Measurements from ENCODE around the gene PLET1.

Gene PLET1, protein sequence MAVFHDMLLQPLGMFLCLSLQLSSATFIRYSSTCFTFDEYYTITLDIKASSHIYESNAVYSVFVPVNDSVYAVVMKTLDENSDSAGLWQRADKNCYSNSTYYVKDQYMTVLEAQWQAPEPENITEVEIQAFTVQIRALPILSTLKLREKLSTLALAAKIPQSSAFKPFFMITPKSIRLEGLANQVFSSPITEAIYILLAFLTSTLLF

DNA sequence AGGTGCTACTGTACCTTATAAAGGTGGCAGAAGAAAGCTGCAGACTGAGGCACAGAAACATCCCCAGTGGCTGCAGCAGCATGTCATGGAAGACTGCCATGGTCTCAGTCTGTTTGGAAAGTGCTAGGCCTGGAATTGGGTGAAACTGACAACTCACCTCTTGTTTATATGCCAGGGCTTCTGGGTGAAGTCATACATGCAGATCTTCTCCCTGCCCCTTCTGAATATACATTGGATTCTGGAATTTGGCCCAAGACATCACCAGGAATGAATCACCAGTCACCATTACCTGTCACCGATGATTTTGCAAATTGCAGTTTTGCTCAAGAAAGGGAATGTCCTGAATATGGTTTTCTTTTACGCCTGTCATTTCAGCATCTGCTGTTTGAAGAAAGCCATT, at the start of gene PLET1:
Gene PLET1 (minus strand): TSS at position 371 of the 400 bp plus-strand sequence. CDS start 271 bp downstream, at position 100.
- no peak for DNase-seq (ENCODE audit: low read depth in 2 of 3, low spot score in 2 of 3)

- no peak for DNase-seq (ENCODE audit: low read depth in 2 of 3, low spot score in 2 of 3)
These were observed 49.8 kb upstream of the PLET1 start for GRCh38 chr11:112310419-112310818.

DNA sequence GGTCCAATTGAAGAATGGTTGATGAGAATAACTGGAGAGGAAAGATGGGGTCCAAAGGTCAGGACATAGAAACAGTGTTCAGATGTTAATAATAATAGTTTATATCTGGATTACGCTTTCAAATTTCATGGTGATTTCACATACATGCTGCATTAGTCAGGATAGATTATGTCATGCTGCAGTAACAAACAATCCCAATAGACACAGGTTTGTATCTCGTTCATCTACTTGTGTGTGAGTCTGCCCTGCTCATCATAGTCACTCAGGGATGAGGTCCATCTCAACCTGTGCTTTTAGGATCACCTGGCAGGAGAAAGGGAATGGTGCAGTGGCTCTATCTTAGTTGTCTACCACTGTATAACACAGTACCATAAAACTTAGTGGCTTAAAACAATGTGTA, 48.0 kb upstream of the PLET1 start:
- no peak for DNase-seq (ENCODE audit: low read depth in 2 of 3, low spot score in 2 of 3)

DNA sequence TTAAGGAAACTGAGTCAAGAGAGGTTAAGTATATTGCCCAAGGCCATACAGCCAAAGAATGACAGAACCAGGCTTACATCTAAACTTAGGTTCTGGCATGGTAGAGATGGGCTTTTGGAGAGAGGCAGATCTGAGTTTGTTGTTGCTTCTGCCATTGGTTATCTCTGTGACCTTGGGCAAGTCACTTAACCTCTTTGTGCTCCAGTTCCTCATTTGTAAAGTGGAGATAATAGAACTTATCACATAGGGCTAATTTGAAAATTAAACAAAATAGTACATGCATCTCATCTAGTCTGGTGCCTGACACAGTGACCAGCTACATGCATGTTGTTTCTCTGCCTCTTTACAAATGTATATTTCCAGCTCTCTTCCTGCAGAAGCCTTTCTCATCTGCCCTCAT, 47.0 kb upstream of the PLET1 start:
- no peak for DNase-seq (ENCODE audit: low read depth in 2 of 3, low spot score in 2 of 3)

DNA sequence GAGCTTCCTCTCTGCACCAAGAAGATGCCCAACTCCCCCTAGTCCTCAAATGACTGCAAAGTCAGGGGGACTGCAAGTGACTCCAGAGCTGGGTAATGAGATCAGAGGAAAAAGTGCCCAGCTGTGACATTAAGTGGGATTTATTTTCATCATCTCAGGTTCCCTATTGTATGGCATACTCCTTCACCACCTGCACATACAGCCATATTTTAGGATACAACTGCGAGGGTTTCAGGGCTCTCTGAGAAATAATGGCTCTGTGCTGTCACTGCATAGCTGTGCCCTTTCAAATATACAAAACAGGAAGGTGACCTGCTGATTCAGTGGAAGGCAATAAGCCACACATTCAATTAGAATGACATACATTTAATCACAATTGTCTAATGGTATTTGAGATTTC, 45.6 kb upstream of the PLET1 start:
- DNase-seq (ENCODE audit: low read depth in 2 of 3, low spot score in 2 of 3) = no peak

DNA sequence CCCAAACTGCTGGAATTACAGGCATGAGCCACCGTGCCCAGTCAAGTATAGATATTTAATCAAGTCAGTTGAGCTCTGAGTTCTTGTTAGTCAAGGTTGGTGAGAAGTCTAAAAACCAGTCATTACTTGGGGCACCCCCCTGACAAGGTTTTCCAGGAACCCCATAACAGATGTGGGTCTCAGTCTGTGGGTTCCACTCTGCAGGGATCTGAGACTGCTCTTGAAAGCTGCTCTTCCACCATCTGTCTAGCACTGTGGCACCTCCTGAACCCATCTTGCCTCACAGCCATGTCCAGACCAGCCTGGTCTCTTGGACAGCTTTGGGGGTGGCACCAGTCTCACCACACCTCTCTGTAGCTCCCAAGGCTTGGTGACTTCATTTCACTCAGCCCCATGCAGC, 44.3 kb upstream of the PLET1 start:
- DNase-seq (ENCODE audit: low read depth in 2 of 3, low spot score in 2 of 3) = no peak

GRCh38 chr11:112303616-112304015, 43.0 kb upstream of the PLET1 start:
- DNase-seq (ENCODE audit: low read depth in 2 of 3, low spot score in 2 of 3) = no peak

- no peak for DNase-seq (ENCODE audit: low read depth in 2 of 3, low spot score in 2 of 3)
These were observed 41.7 kb upstream of the PLET1 start for GRCh38 chr11:112302226-112302868.

DNA sequence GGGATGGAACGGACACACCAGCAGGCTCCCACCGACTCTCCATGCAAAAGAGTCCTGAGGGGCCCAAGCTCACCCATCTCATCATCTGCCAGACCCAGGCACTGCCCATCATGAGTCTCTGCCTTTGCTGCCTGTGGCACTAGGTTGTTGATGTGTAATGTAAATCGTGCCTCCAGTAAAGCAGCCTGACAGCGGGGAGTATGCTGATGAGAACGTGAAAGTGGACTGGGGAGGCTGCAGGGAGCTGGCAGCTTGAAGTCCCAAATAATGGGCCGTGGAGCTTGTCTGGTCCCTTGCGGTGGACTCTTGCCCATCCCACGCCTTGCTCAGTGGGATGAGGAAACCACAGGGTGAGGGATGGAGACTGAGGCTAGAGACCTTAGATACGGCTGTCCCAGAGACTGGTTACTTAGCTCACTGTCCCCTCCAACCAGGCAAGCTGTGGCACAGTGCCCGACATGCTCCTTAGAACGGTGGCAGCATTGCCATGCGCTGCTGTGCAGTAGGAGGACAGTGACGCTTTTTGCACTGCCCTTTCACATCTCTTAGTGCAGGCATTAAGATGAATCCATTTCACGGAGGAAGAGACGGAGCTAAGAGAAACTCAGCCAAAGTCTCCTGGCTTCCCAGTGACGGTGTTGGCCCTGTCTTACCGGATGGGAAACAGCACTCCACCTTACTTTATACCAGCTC, 39.6 kb upstream of the PLET1 start:
- no peak for DNase-seq (ENCODE audit: low read depth in 2 of 3, low spot score in 2 of 3)

GRCh38 chr11:112298535-112298934, 37.9 kb upstream of the PLET1 start:
- no peak for DNase-seq (ENCODE audit: low read depth in 2 of 3, low spot score in 2 of 3)

- no peak for DNase-seq (ENCODE audit: low read depth in 2 of 3, low spot score in 2 of 3)
These were observed 36.7 kb upstream of the PLET1 start for GRCh38 chr11:112297248-112297866.

DNA sequence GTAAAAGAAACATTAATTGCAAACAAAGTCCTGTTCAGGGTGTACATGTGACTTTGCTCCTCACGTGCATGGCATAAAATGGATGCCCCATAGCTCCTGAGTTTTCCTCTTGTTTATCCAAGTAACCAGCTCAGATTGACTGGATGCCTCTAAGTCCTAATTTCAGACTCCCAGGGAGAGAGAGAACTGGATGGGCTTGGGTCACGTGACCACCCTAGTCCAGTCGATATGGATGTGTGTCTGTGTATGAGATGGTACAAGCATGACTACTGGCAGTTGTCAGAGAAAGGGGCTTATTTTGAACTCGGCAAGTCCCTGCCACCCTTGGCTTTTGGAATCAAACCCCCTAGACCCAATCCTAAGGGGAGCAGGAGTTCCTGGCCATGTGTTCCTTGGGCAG, 35.4 kb upstream of the PLET1 start:
- DNase-seq (ENCODE audit: low read depth in 2 of 3, low spot score in 2 of 3) = no peak

- no peak for DNase-seq (ENCODE audit: low read depth in 2 of 3, low spot score in 2 of 3)
These were observed 34.2 kb upstream of the PLET1 start for GRCh38 chr11:112294688-112295340.

GRCh38 chr11:112293614-112294013, 33.0 kb upstream of the PLET1 start:
- DNase-seq (ENCODE audit: low read depth in 2 of 3, low spot score in 2 of 3) = no peak

GRCh38 chr11:112292785-112293407, 32.2 kb upstream of the PLET1 start:
- no peak for DNase-seq (ENCODE audit: low read depth in 2 of 3, low spot score in 2 of 3)

GRCh38 chr11:112292188-112292587, 31.5 kb upstream of the PLET1 start:
- DNase-seq (ENCODE audit: low read depth in 2 of 3, low spot score in 2 of 3) = no peak

- no peak for DNase-seq (ENCODE audit: low read depth in 2 of 3, low spot score in 2 of 3)
These were observed 30.5 kb upstream of the PLET1 start for GRCh38 chr11:112291191-112291590.

DNA sequence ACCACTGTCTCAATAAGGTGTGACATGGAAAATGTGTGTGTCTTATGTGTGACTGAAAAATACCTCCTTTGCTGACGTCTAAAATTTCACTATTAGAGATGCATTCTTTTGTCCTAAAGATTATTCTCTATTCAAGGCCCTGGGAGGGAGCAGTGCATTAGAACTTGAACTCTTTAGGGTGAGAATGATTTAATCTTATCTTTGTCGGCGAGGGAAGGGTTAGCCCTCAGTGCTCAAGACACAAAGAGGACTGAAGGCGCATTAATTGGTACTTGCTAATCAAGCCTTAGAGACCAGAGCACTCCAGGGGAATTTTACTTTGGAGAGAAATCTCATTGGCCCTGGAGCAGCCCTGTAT, 29.8 kb upstream of the PLET1 start:
- DNase-seq (ENCODE audit: low read depth in 2 of 3, low spot score in 2 of 3) = no peak

GRCh38 chr11:112289588-112290492, 29.2 kb upstream of the PLET1 start:
- DNase-seq (ENCODE audit: low read depth in 2 of 3, low spot score in 2 of 3) = peak; percentile 67 to 78 (median 68)

DNA sequence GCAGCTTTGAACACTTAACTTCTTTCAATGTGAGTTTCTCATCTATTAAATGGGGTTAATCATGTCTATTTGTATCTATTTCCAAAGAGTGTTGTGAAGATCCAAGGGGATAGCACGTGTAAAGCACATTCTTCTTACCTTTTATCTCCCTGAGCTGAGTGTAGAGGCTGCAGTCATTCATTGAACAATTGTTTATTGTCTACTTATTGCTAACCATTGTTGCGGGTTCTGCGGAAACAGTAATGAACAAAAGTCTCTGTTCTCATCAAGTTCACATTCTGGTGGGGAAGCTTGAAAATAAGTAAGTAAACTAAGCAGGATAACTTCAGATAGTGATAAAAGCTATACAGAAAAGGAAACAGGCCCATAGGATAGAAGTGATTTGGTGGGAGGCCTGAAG, 27.4 kb upstream of the PLET1 start:
- no peak for DNase-seq (ENCODE audit: low read depth in 2 of 3, low spot score in 2 of 3)

Data from activated CD8-positive, alpha-beta memory T cell treated with anti-CD3 and anti-CD28 coated beads for 48 hours (primary cell).